Measurements from ENCODE around the gene USP10. TPM values are rescaled to one million over a fixed set of nuclear protein-coding genes. Genes with fewer than 3 reads are reported as not detected.

The USP10 gene
- total RNA-seq, 1 donor from 2014 or later: 33.7 TPM

GRCh38 chr16:84769416-84769815 is 69.6 kb downstream of the USP10 start:
- FAIRE-seq: no peak
- peaks cover 21% of the 10 kb centered on the region for H3K36me3 ChIP-seq (ENCODE audit: control insufficient read depth, insufficient read depth, low read length)
- H3K4me3 ChIP-seq (ENCODE audit: low read depth, low read length): no peak overlapping the region
- DNase-seq (ENCODE audit: low read depth): no peak
- H3K27me3 ChIP-seq (ENCODE audit: control insufficient read depth, insufficient read depth, low read length): no peaks in the 10 kb centered on the region
- TF ChIP-seq CTCF (IDR thresholded peaks at IDR 0.05; ENCODE audit: insufficient read depth, low read length, severe bottlenecking): no peak

DNA sequence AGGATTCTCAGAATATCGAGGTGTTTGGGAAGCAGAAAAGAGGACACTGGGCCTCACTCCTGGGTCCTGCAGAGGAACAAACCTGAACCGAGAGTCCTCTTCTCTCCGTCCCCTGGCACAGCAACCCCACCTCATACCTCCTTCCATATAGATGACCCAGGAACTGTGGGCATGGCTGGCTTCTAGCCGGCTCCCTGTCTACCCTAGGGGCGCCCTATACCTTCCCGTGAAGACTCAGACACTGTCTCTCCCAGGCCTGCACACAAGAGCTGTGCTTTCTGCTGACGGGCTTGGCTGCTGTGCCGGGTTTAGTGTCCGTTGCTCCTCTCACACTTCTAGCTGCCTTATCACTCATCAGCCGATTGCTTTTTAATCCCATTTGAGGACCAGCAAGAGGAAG is 73.5 kb downstream of the USP10 start:
- no peak for FAIRE-seq
- H3K36me3 ChIP-seq (ENCODE audit: control insufficient read depth, insufficient read depth, low read length): peaks cover 33% of the 10 kb centered on the region

GRCh38 chr16:84774810-84775209 is 75.0 kb downstream of the USP10 start:
- H3K27me3 ChIP-seq (ENCODE audit: control insufficient read depth, insufficient read depth, low read length): no peaks in the 10 kb centered on the region
- TF ChIP-seq CTCF (IDR thresholded peaks at IDR 0.05; ENCODE audit: insufficient read depth, low read length, severe bottlenecking): no peak
- DNase-seq (ENCODE audit: low read depth) (peak; percentile 86), FAIRE-seq (no peak)
- H3K36me3 ChIP-seq (ENCODE audit: control insufficient read depth, insufficient read depth, low read length): peaks cover 30% of the 10 kb centered on the region
- H3K4me3 ChIP-seq (ENCODE audit: low read depth, low read length): no peak overlapping the region

More for the DNA sequence above, 73.5 kb downstream of the USP10 start:
- no peak for TF ChIP-seq CTCF (IDR thresholded peaks at IDR 0.05; ENCODE audit: insufficient read depth, low read length, severe bottlenecking)
- no peak for DNase-seq (ENCODE audit: low read depth)
- H3K27me3 ChIP-seq (ENCODE audit: control insufficient read depth, insufficient read depth, low read length): no peaks in the 10 kb centered on the region
- H3K4me3 ChIP-seq (ENCODE audit: low read depth, low read length): no peak overlapping the region

- Histone ChIP-seq H3K27me3 (ENCODE audit: control insufficient read depth, insufficient read depth, low read length) (no peaks in the 10 kb centered on the region), H3K4me3 (ENCODE audit: low read depth, low read length) (no peak overlapping the region), H3K36me3 (ENCODE audit: control insufficient read depth, insufficient read depth, low read length) (peaks cover 28% of the 10 kb centered on the region)
- DNase-seq (ENCODE audit: low read depth) (no peak), FAIRE-seq (no peak)
- no peak for TF ChIP-seq CTCF (IDR thresholded peaks at IDR 0.05; ENCODE audit: insufficient read depth, low read length, severe bottlenecking)
Measured at GRCh38 chr16:84775262-84775810, 75.5 kb downstream of the USP10 start.

DNA sequence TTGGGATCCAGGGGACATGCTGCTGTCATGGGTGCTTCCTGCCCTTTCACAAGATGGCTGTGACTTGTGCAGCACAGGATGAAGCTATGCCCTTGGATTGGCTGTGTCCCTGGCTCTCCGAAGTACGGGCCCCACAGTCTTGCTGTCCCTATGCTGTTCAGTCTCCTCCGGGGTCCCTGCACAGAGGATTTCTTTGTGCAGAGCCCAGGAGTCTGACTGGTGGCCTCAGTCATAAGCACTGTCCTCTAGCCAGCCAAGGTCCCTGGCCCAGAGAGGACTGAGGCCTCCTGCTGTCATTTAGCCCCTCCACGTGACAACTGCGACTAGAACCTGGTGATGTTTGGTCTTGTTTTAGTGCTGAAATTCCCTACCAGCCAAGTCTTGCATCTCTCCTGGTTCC is 77.6 kb downstream of the USP10 start:
- H3K36me3 ChIP-seq (ENCODE audit: control insufficient read depth, insufficient read depth, low read length): peaks cover 27% of the 10 kb centered on the region
- no peaks in the 10 kb centered on the region for H3K27me3 ChIP-seq (ENCODE audit: control insufficient read depth, insufficient read depth, low read length)
- FAIRE-seq: no peak
- TF ChIP-seq CTCF (IDR thresholded peaks at IDR 0.05; ENCODE audit: insufficient read depth, low read length, severe bottlenecking): no peak
- no peak overlapping the region for H3K4me3 ChIP-seq (ENCODE audit: low read depth, low read length)
- DNase-seq (ENCODE audit: low read depth): no peak

DNA sequence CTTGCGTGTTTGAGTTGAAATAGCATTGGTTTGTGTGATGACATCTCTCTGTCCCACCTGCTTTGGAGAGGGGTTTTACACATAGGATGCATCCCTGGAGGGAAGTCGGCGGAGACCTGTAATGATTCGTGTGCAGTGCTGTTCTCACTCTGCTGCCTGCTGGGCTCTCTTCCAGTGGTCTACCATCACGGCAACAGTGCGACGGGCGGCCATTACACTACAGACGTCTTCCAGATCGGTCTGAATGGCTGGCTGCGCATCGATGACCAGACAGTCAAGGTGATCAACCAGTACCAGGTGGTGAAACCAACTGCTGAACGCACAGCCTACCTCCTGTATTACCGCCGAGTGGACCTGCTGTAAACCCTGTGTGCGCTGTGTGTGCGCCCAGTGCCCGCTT is 78.9 kb downstream of the USP10 start:
- DNase-seq (ENCODE audit: low read depth): no peak
- peaks cover 23% of the 10 kb centered on the region for H3K36me3 ChIP-seq (ENCODE audit: control insufficient read depth, insufficient read depth, low read length)

More for the DNA sequence above, 78.9 kb downstream of the USP10 start:
- FAIRE-seq: no peak
- TF ChIP-seq CTCF (IDR thresholded peaks at IDR 0.05; ENCODE audit: insufficient read depth, low read length, severe bottlenecking): no peak
- H3K4me3 ChIP-seq (ENCODE audit: low read depth, low read length): no peak overlapping the region
- H3K27me3 ChIP-seq (ENCODE audit: control insufficient read depth, insufficient read depth, low read length): no peaks in the 10 kb centered on the region

Data from bronchial epithelial cell (primary cell).